Stimulated activated CD4-positive, alpha-beta T cell treated with anti-CD3 and anti-CD28 coated beads, Interleukin-1b, Interleukin-23, amount 100 ng/mL, for 4 hours (primary cell): Measurements from ENCODE around the gene ADGB.
A peak's percentile ranks its signal among the peaks of the same experiment; 100 is the strongest.
"Not testable (repeated sequence)": the region's sequence is repeated elsewhere in the genome, so short reads cannot be mapped to it uniquely, and the experiment has no call there.

Experiments
- DNase-seq, 2 donors: peaks; one replicate each; pipeline ENCODE4 v3.0.0-alpha.2; 2020; ENCODE audit warnings: low read depth in 2 of 2

The ADGB gene

GRCh38 chr6:146767632-146768031 lies 168.9 kb downstream of the ADGB start:
- DNase-seq: no peak

GRCh38 chr6:146768722-146769121 lies 169.9 kb downstream of the ADGB start:
- DNase-seq: no peak

- no peak for DNase-seq
Measured at GRCh38 chr6:146770275-146770964, 171.6 kb downstream of the ADGB start.

- DNase-seq: peak in 1 of 2 donors; percentile 4
Measured at GRCh38 chr6:146770965-146771735, 172.4 kb downstream of the ADGB start.

GRCh38 chr6:146775220-146775619 lies 176.4 kb downstream of the ADGB start:
- no peak for DNase-seq

- DNase-seq: no peak
Measured at GRCh38 chr6:146781836-146782235, 183.1 kb downstream of the ADGB start.

GRCh38 chr6:146785001-146785585 lies 186.3 kb downstream of the ADGB start:
- no peak for DNase-seq

- DNase-seq: no peak
Measured at GRCh38 chr6:146787876-146788508, 189.2 kb downstream of the ADGB start.

- no peak for DNase-seq
Measured at GRCh38 chr6:146790561-146791091, 191.9 kb downstream of the ADGB start.

- no peak for DNase-seq
Measured at GRCh38 chr6:146791930-146792329, 193.2 kb downstream of the ADGB start.

GRCh38 chr6:146793218-146793617 lies 194.4 kb downstream of the ADGB start:
- DNase-seq: not testable (repeated sequence)

GRCh38 chr6:146795479-146796133 lies 196.8 kb downstream of the ADGB start:
- no peak for DNase-seq

- not testable (repeated sequence) for DNase-seq
Measured at GRCh38 chr6:146803167-146803566, 204.4 kb downstream of the ADGB start.

- no peak for DNase-seq
Measured at GRCh38 chr6:146803601-146804000, 204.8 kb downstream of the ADGB start.

- no peak for DNase-seq
Measured at GRCh38 chr6:146805546-146806325, 207.0 kb downstream of the ADGB start.

- DNase-seq: not testable (repeated sequence)
Measured at GRCh38 chr6:146809014-146809413, 210.2 kb downstream of the ADGB start.

GRCh38 chr6:146812811-146813321 lies 214.1 kb downstream of the ADGB start:
- DNase-seq: not testable (repeated sequence)

- DNase-seq: no peak
Measured at GRCh38 chr6:146813554-146813953, 214.8 kb downstream of the ADGB start.

- no peak for DNase-seq
Measured at GRCh38 chr6:146814148-146814750, 215.5 kb downstream of the ADGB start.
